GM12878 (cell line): ENCODE results near the gene CCDC106. TPM values are rescaled to one million over a fixed set of nuclear protein-coding genes. Genes with fewer than 3 reads are reported as not detected.

Experiments
- ATAC-seq: fragments of 200-7000 bp; cut with Tn5 transposase; 3 replicates; pipeline ENCODE4 v1.9.1; 2020; ENCODE audit warnings: mild to moderate bottlenecking, moderate library complexity
- BruUV-seq: library from RNA; stranded (reverse); fragments of 400-500 nt; replicated peaks from 2 replicates; lab custom pipeline; 2021; lab: Mats Ljungman, UMichigan
- CTCF ChIA-PET: fragments of 300-600 bp; sonication (Branson Sonifier 250); formaldehyde crosslinking; extraction: SDS; loops from one replicate; lab custom pipeline; 2021; ENCODE audit warnings: inconsistent platforms; lab: Yijun Ruan, JAX
- POLR2A ChIA-PET: fragments of 350-600 bp; formaldehyde crosslinking; extraction: SDS; loops from one replicate; lab custom pipeline; 2021; ENCODE audit warnings: inconsistent platforms; lab: Charles Lee
- RAD21 ChIA-PET: fragments of 300-600 bp; sonication (Branson Sonifier 250); formaldehyde crosslinking; loops from one replicate; lab custom pipeline; 2023; ENCODE audit warnings: antibody characterized with exemption; ENCODE audit not compliant: unreplicated experiment; lab: Charles Lee
- SMC1A ChIA-PET: fragments of 300-600 bp; sonication (Branson Sonifier 250); formaldehyde crosslinking; loops from one replicate; lab custom pipeline; 2023; ENCODE audit not compliant: unreplicated experiment, uncharacterized antibody; lab: Charles Lee
- DNase-seq: peaks from one replicate; pipeline ENCODE4 v3.0.0-alpha.2; 2011; ENCODE audit warnings: low read depth, low spot score
- FAIRE-seq: peaks from 3 replicates; lab custom pipeline; 2011; peaks lifted over from hg19 to GRCh38; lab: Jason Lieb, UNC
- H2AFZ ChIP-seq: 2 replicates; pipeline ENCODE4 v1.6.0; 2011; ENCODE audit warnings: low read depth, low read length, control low read depth; ENCODE audit not compliant: control insufficient read depth
- H3K27ac ChIP-seq: 2 replicates; pipeline ENCODE4 v1.5.1; 2011; ENCODE audit warnings: control low read depth; ENCODE audit not compliant: control insufficient read depth, insufficient read depth
- H3K27me3 ChIP-seq, 2 experiments: replicated peaks in 1 of 2; 2 replicates each; pipeline versions ENCODE4 v1.6.0 to v1.6.1; 2011; ENCODE audit warnings: low read length in 1 of 2; ENCODE audit not compliant: control insufficient read depth in 2 of 2, insufficient read depth in 2 of 2
- H3K36me3 ChIP-seq, 2 experiments: 2 replicates each; pipeline ENCODE4 v1.5.1; 2011; ENCODE audit warnings: low read length in 1 of 2; ENCODE audit not compliant: control insufficient read depth in 2 of 2, insufficient read depth in 2 of 2
- H3K4me1 ChIP-seq: 2 replicates; pipeline ENCODE4 v1.6.1; 2011; ENCODE audit warnings: mild to moderate bottlenecking, low read length, moderate library complexity, mixed read lengths; ENCODE audit not compliant: control insufficient read depth, insufficient read depth
- H3K4me2 ChIP-seq: 2 replicates; pipeline ENCODE4 v1.6.0; 2011; ENCODE audit warnings: control low read depth; ENCODE audit not compliant: control insufficient read depth, insufficient read depth
- H3K4me3 ChIP-seq: fragments of 200-600 bp; sonication (generic); 2 replicates; pipeline ENCODE4 v1.5.1; 2016
- H3K79me2 ChIP-seq: 2 replicates; pipeline ENCODE4 v1.6.0; 2011; ENCODE audit warnings: low read length; ENCODE audit not compliant: control insufficient read depth, insufficient read depth
- H3K9ac ChIP-seq: 2 replicates; pipeline ENCODE4 v1.8.0; 2011; ENCODE audit warnings: low read length, control low read depth, mixed read lengths; ENCODE audit not compliant: control insufficient read depth, insufficient read depth
- H3K9me3 ChIP-seq: replicated peaks from 3 replicates; pipeline ENCODE4 v1.5.1; 2011; ENCODE audit warnings: mild to moderate bottlenecking, low read length; ENCODE audit not compliant: control insufficient read depth, insufficient read depth
- H4K20me1 ChIP-seq: 2 replicates; pipeline ENCODE4 v1.6.0; 2011; ENCODE audit not compliant: control insufficient read depth, insufficient read depth
- ASH2L ChIP-seq: fragments of 300-600, 200-600 bp; sonication (generic); IDR thresholded peaks from 2 replicates; pipeline ENCODE4 v1.6.1; 2017; ENCODE audit warnings: low read depth, mild to moderate bottlenecking, borderline replicate concordance
- BACH1 ChIP-seq: fragments of 450-650 bp; IDR thresholded peaks from 2 replicates; pipeline ENCODE4 v1.6.1; 2017; ENCODE audit warnings: mild to moderate bottlenecking, borderline replicate concordance
- CHD1 ChIP-seq: IDR thresholded peaks from 2 replicates; pipeline ENCODE4 v1.6.1; 2012; ENCODE audit warnings: low read depth, low read length, improper control_type of control experiment
- MYC ChIP-seq: IDR thresholded peaks from 2 replicates; pipeline ENCODE4 v1.6.1; 2011; ENCODE audit warnings: mild to moderate bottlenecking, low read length, moderate library complexity, inconsistent platforms; ENCODE audit not compliant: insufficient read depth, insufficient replicate concordance, insufficient read length, severe bottlenecking
- POLR2A ChIP-seq: IDR thresholded peaks from 2 replicates; pipeline ENCODE4 v1.6.1; 2011; ENCODE audit warnings: low read depth, mild to moderate bottlenecking, low read length
- POLR2AphosphoS5 ChIP-seq: IDR thresholded peaks from 2 replicates; pipeline ENCODE4 v1.6.1; 2011; ENCODE audit warnings: mild to moderate bottlenecking, low read length, inconsistent platforms
- SREBF1 ChIP-seq: IDR thresholded peaks from 2 replicates; pipeline ENCODE4 v1.6.1; 2012; ENCODE audit warnings: mild to moderate bottlenecking, low read length
- SRF ChIP-seq, 2 experiments: IDR thresholded peaks; 2 replicates each; pipeline ENCODE4 v1.6.1; 2011; ENCODE audit warnings: low read depth in 2 of 2, low read length in 2 of 2, mild to moderate bottlenecking in 1 of 2, moderate library complexity in 1 of 2
- SUPT20H ChIP-seq: IDR thresholded peaks from 2 replicates; pipeline ENCODE4 v1.6.1; 2011; ENCODE audit warnings: low read depth, mild to moderate bottlenecking, low read length, moderate library complexity, borderline replicate concordance; ENCODE audit not compliant: control insufficient read depth
- TCF3 ChIP-seq: IDR thresholded peaks from 2 replicates; pipeline ENCODE4 v1.6.1; 2012; ENCODE audit warnings: low read depth, mild to moderate bottlenecking, low read length, borderline replicate concordance; ENCODE audit not compliant: insufficient read depth
- WGBS: methylation state at CpG from one replicate; pipeline ENCODE4 v1.1.6; 2016; ENCODE audit warnings: low lambda C conversion rate; ENCODE audit not compliant: insufficient replicate concordance, insufficient coverage; ENCODE audit errors: missing lambda C conversion rate; 5-methylcytosine and 5-hydroxymethylcytosine counted together
- in situ Hi-C: fragments of 300-500 bp; cut with MboI; formaldehyde crosslinking; loops from 9 replicates; pipeline ENCODE4 v1.14.3; 2018; ENCODE audit warnings: mixed read lengths
- intact Hi-C: fragments of 100-400 bp; cut with micrococcal nuclease; formaldehyde crosslinking; loops from one replicate; pipeline ENCODE4 v1.14.2; 2022; ENCODE audit not compliant: unreplicated experiment
- polyA plus RNA-seq, 11 experiments: library from polyadenylated mRNA; depleted of rRNA in 4 of 11; unstranded in 6 of 11; stranded (reverse) in 5 of 11; fragments of >200 nt; fragmentation: Nextera tagmentation in 4 of 11; fragmentation: Illumina TruSeq in 1 of 11; extraction: Ambion mirVana in 4 of 11; extraction: Trizol in 1 of 11; gene quantifications; 1 replicate in 1 of 11; 2 replicates in 10 of 11; pipeline versions ENCODE4 v1.2.1 to v1.2.3, GENCODE V29; 2011 to 2016; ENCODE audit warnings: inconsistent platforms in 2 of 11, missing spikeins in 2 of 11, low read depth in 1 of 11
- total RNA-seq, 4 experiments: library from RNA; depleted of rRNA in 3 of 4; stranded (reverse); fragments of >200 nt in 3 of 4; fragmentation: Illumina TruSeq in 1 of 4; extraction: Trizol in 1 of 4; gene quantifications; 2 replicates each; pipeline versions ENCODE4 v1.2.1 to v1.2.3, GENCODE V29; 2013 to 2021

Gene CCDC106
- total and polyA plus RNA-seq, 10 of the 15 experiments (the other 5 are each of a cell fraction or from before 2014, with no cell fraction given): 0.04 to 35.9 (median 19.8) TPM

GRCh38 chr19:55685776-55686175 lies 37.8 kb downstream of the CCDC106 start (continued):
- TF ChIP-seq TCF3 (no peak), SUPT20H (no peak), ASH2L (no peak), BACH1 (no peak), POLR2AphosphoS5 (no peak), CHD1 (no peak), SREBF1 (no peak), MYC (no peak)

GRCh38 chr19:55686311-55687050 lies 38.5 kb downstream of the CCDC106 start:
- Histone ChIP-seq H2AFZ (no peak overlapping the region), H3K79me2 (peaks cover 8% of the 10 kb centered on the region), H3K36me3 (peaks cover 20 to 36% of the 10 kb centered on the region in 2 experiments), H3K27me3 (no peaks in the 10 kb centered on the region), H4K20me1 (peaks cover 12% of the 10 kb centered on the region), H3K9me3 (no peaks in the 10 kb centered on the region), H3K9ac (no peak overlapping the region), H3K4me2 (no peak overlapping the region), H3K27ac (no peak overlapping the region), H3K4me3 (no peak overlapping the region), H3K4me1 (no peaks in the 10 kb centered on the region)
- TF ChIP-seq POLR2A (peak; percentile 8; the same call in 1 of the 2 replicates), SRF (IDR thresholded peaks at IDR 0.05; ENCODE audit: low read depth in 2 of 2, low read length in 2 of 2) (no peak), BACH1 (no peak)
- no TSS peak for BruUV-seq
- ChIA-PET CTCF (no interaction called here), RAD21 (no interaction called here), SMC1A (no interaction called here), POLR2A (no interaction called here)
- in situ Hi-C loops (no loop called here), intact Hi-C loops (no loop called here)
- WGBS: 84% methylated on average over 24 of the region's 29 CpGs
- DNase-seq (no peak), ATAC-seq (no peak), FAIRE-seq (no peak)
